Upper lobe of left lung (tissue), 6 donors: ENCODE data around the gene NCLN. TPM values are rescaled to one million over a fixed set of nuclear protein-coding genes. Genes with fewer than 3 reads are reported as not detected.
"Not testable (repeated sequence)": the region's sequence is repeated elsewhere in the genome, so short reads cannot be mapped to it uniquely, and the experiment has no call there.

Experiments
- ATAC-seq, 2 donors: fragments of 200-7000 bp; cut with Tn5 transposase; one replicate each; pipeline ENCODE4 v1.9.1; 2022; ENCODE audit warnings: mild to moderate bottlenecking in 2 of 2, moderate library complexity in 2 of 2; ENCODE audit not compliant: low FRiP score in 2 of 2
- DNase-seq, 2 donors: peaks; one replicate each; pipeline ENCODE4 v3.0.0-alpha.2; 2019 to 2020
- H3K27ac ChIP-seq, 4 donors: fragments of 200-600 bp; sonication (generic); one replicate each; pipeline ENCODE4 v1.5.1; 2016 to 2019
- H3K27me3 ChIP-seq, 4 donors: fragments of 200-600 bp; sonication (generic); one replicate each; pipeline ENCODE4 v1.5.1; 2017 to 2019
- H3K36me3 ChIP-seq, 4 donors: fragments of 200-600 bp; sonication (generic); one replicate each; pipeline ENCODE4 v1.5.1; 2016 to 2019
- H3K4me1 ChIP-seq, 4 donors: fragments of 200-600 bp; sonication (generic); one replicate each; pipeline ENCODE4 v1.5.1; 2018 to 2019
- H3K4me3 ChIP-seq, 4 donors: fragments of 200-600 bp; sonication (generic); one replicate each; pipeline ENCODE4 v1.5.1; 2017 to 2019; ENCODE audit warnings: mild to moderate bottlenecking in 2 of 4, moderate library complexity in 1 of 4
- H3K9me3 ChIP-seq, 4 donors: fragments of 200-600 bp; sonication (generic); one replicate each; pipeline ENCODE4 v1.5.1; 2018 to 2019
- CTCF ChIP-seq, 6 experiments: fragments of 450-650 bp in 4 of 6; fragments of 200-600 bp in 2 of 6; sonication (generic) in 2 of 6; IDR thresholded peaks; one replicate each; pipeline ENCODE4 v1.5.1; 2016 to 2019; ENCODE audit warnings: antibody characterized with exemption in 6 of 6
- EP300 ChIP-seq, 4 donors: sonication (generic); formaldehyde crosslinking; IDR thresholded peaks; one replicate each; pipeline ENCODE4 v1.5.1; 2017; ENCODE audit warnings: antibody characterized with exemption in 4 of 4, control low read depth in 2 of 4
- POLR2A ChIP-seq, 4 donors: fragments of 450-650 bp; IDR thresholded peaks; one replicate each; pipeline ENCODE4 v1.5.1; 2016 to 2017; ENCODE audit warnings: antibody characterized with exemption in 4 of 4, mild to moderate bottlenecking in 2 of 4
- POLR2AphosphoS5 ChIP-seq, 2 donors: sonication (generic); formaldehyde crosslinking; IDR thresholded peaks; one replicate each; pipeline ENCODE4 v1.5.1; 2017; ENCODE audit warnings: antibody characterized with exemption in 2 of 2
- WGBS, 2 donors: methylation state at CpG; one replicate each; pipeline ENCODE4 v1.1.5; 2017 to 2018; 5-methylcytosine and 5-hydroxymethylcytosine counted together
- total RNA-seq, 6 donors: library from RNA; depleted of rRNA in 4 of 6; stranded (reverse); fragments of >200 nt in 4 of 6; gene quantifications; one replicate each; pipeline versions ENCODE4 v1.1.0 to v1.2.1, GENCODE V29; 2016 to 2021
- donor health status: DM: no; HTN: no; CAD: no; lungs with moderate emphysema.
- donor health status: DM: no; HTN: yes; CAD: no; lungs with severe emphysema.

NCLN gene
- total RNA-seq, 6 donors from 2014 or later, result 35.6 to 87.0 (median 72.5) TPM

GRCh38 chr19:3216874-3217273 lies 31.1 kb downstream of the NCLN start:
- no peak overlapping the region for H3K4me3 ChIP-seq
- WGBS, 2 donors, result 87 to 97% methylated on average over 5 of the region's 5 CpGs
- no peak for ATAC-seq

GRCh38 chr19:3220576-3220975 lies 34.8 kb downstream of the NCLN start:
- TF ChIP-seq POLR2AphosphoS5 (IDR thresholded peaks at IDR 0.05) (no peak), CTCF (IDR thresholded peaks at IDR 0.05) (no peak), EP300 (IDR thresholded peaks at IDR 0.05) (no peak), POLR2A (IDR thresholded peaks at IDR 0.05) (no peak)
- no peaks in the 10 kb centered on the region for H3K9me3 ChIP-seq
- H3K36me3 ChIP-seq, result no peaks in the 10 kb centered on the region
- peaks cover 2 to 16% (median 3%) of the 10 kb centered on the region in 4 donors for H3K4me1 ChIP-seq
- DNase-seq (no peak), ATAC-seq (peak in 1 of 2 donors; percentile 49)
- 65 to 77% methylated on average over 10 to 12 of the region's 12 CpGs for WGBS, 2 donors
- no peak overlapping the region for H3K4me3 ChIP-seq
- H3K27me3 ChIP-seq, result peaks cover 0 to 12% (median 5%) of the 10 kb centered on the region in 4 donors
- no peak overlapping the region for H3K27ac ChIP-seq

More at GRCh38 chr19:3216874-3217273, 31.1 kb downstream of the NCLN start:
- Histone ChIP-seq H3K9me3 (no peaks in the 10 kb centered on the region), H3K4me1 (no peaks in the 10 kb centered on the region), H3K27me3 (no peaks in the 10 kb centered on the region), H3K27ac (no peak overlapping the region), H3K36me3 (no peaks in the 10 kb centered on the region)
- TF ChIP-seq POLR2A (IDR thresholded peaks at IDR 0.05), result no peak
- no peak for TF ChIP-seq CTCF (IDR thresholded peaks at IDR 0.05)
- TF ChIP-seq EP300 (IDR thresholded peaks at IDR 0.05), result no peak
- no peak for DNase-seq

GRCh38 chr19:3221576-3221975 lies 35.8 kb downstream of the NCLN start:
- not testable (repeated sequence) for ATAC-seq
- 70 to 74% methylated on average over 5 of the region's 5 CpGs for WGBS, 2 donors

GRCh38 chr19:3222709-3223108 lies 37.0 kb downstream of the NCLN start:
- Histone ChIP-seq H3K4me1 (peaks cover 2 to 19% (median 3%) of the 10 kb centered on the region in 4 donors), H3K4me3 (no peak overlapping the region), H3K27me3 (peaks cover 0 to 17% (median 8%) of the 10 kb centered on the region in 4 donors), H3K9me3 (no peaks in the 10 kb centered on the region), H3K27ac (no peak overlapping the region), H3K36me3 (no peaks in the 10 kb centered on the region)
- 85 to 92% methylated on average over 5 of the region's 5 CpGs for WGBS, 2 donors
- no peak for DNase-seq
- TF ChIP-seq CTCF (IDR thresholded peaks at IDR 0.05) (no peak), POLR2AphosphoS5 (IDR thresholded peaks at IDR 0.05) (no peak), POLR2A (IDR thresholded peaks at IDR 0.05) (no peak), EP300 (IDR thresholded peaks at IDR 0.05) (no peak)
- no peak for ATAC-seq

More at GRCh38 chr19:3221576-3221975, 35.8 kb downstream of the NCLN start:
- peaks cover 0 to 17% (median 8%) of the 10 kb centered on the region in 4 donors for H3K27me3 ChIP-seq
- H3K4me3 ChIP-seq, H3K27ac ChIP-seq, DNase-seq, H3K36me3 ChIP-seq, H3K9me3 ChIP-seq: not testable (repeated sequence)
- peaks cover 2 to 19% (median 3%) of the 10 kb centered on the region in 4 donors for H3K4me1 ChIP-seq

- Histone ChIP-seq H3K4me1 (peaks cover 2 to 19% (median 3%) of the 10 kb centered on the region in 4 donors), H3K27me3 (peaks cover 0 to 25% (median 11%) of the 10 kb centered on the region in 4 donors), H3K36me3 (no peaks in the 10 kb centered on the region), H3K27ac (no peak within 1 kb of the TSS), H3K4me3 (peak within 1 kb of the TSS in 3 of 4 donors; percentile 17 to 32 (median 25)), H3K9me3 (no peaks in the 10 kb centered on the region)
- no peak for TF ChIP-seq POLR2AphosphoS5 (IDR thresholded peaks at IDR 0.05)
- TF ChIP-seq CTCF (IDR thresholded peaks at IDR 0.05), result peak; percentile 53 to 79 (median 70)
- TF ChIP-seq EP300 (IDR thresholded peaks at IDR 0.05), result no peak
- no peak for TF ChIP-seq POLR2A (IDR thresholded peaks at IDR 0.05)
- ATAC-seq (peak in 1 of 2 donors; percentile 84), DNase-seq (peak; percentile 42 to 93)
- 2 to 7% methylated on average over 10 to 12 of the region's 94 CpGs for WGBS, 2 donors
These were observed 38.8 kb downstream of the NCLN start, which contains the start of gene CELF5 for GRCh38 chr19:3224346-3225168. TSS of gene CELF5 (plus strand) at chr19:3224661. CDS start at chr19:3224740, 79 bp downstream.
